ENCODE data around the gene S1PR3.

The S1PR3 gene

DNA sequence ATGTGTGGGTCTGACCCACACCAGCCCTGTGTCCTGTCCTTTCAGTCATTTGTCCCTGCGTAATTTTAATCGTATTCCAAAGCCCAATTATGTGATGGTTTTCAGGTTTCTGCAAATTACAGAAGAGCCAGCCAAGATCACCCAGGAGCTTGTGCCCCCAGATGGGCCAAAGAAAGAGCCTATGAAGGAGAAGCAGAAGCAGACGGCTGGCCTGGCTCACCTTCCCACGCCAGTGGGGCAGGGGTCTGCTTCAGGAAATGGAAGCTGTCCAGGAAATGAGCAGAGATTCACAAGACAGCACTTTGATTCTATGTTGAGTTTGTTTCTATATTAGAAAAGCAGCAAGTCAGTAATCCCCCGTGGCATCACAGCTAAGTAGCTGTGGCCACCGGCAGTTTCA, 11.7 kb downstream of the S1PR3 start:
- H3K27ac ChIP-seq (ENCODE audit: low read length), result no peak overlapping the region
- no peak overlapping the region for H3K9ac ChIP-seq (ENCODE audit: low read length)
- no peaks in the 10 kb centered on the region for H3F3A ChIP-seq (ENCODE audit: insufficient read depth, low read length)
- no peaks in the 10 kb centered on the region for H3K9me3 ChIP-seq (replicated peaks; ENCODE audit: insufficient read depth, low read length)
- H3K27me3 ChIP-seq (replicated peaks; ENCODE audit: insufficient read depth, low read length), result no peaks in the 10 kb centered on the region
- H4K20me1 ChIP-seq (ENCODE audit: insufficient read depth, low read length), result no peaks in the 10 kb centered on the region
- no peaks in the 10 kb centered on the region for H3K36me3 ChIP-seq (replicated peaks; ENCODE audit: insufficient read depth, low read length)
- H2AFZ ChIP-seq (ENCODE audit: low read length), result no peak overlapping the region
- H3K79me2 ChIP-seq (ENCODE audit: low read length), result no peaks in the 10 kb centered on the region
- H3K4me3 ChIP-seq (ENCODE audit: low read length), result no peak overlapping the region
- no peak overlapping the region for H3K4me2 ChIP-seq (ENCODE audit: low read depth, low read length)
- no peaks in the 10 kb centered on the region for H3K4me1 ChIP-seq (ENCODE audit: low read length)
- DNase-seq, result no peak
- TF ChIP-seq EZH2 (optimal IDR thresholded peaks at IDR 0.05; ENCODE audit: low read depth, low read length) (no peak), EZH2phosphoT487 (IDR thresholded peaks at IDR 0.05; ENCODE audit: low read length) (no peak)
- no peaks in the 10 kb centered on the region for H3K9me2 ChIP-seq (replicated peaks; ENCODE audit: insufficient read depth, low read length)

DNA sequence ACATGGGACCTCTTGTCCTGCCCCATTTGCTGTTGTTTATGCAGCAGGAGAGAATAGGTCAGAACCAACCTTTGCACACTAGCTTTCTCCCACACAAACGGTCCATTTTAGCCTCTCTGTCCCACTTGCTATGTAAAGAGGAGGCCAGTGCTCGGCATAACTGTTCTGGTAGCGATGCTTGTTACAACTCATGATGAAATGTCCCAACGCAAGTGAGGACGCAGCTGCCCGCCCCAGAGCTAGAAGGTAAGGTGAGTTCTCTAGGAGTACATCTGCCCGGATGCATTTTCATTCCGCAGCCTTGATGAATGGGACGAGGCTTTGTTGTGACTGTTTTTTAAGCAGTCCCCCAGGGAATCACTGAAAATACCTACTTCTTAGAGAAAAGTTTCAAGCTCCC, 14.1 kb downstream of the S1PR3 start:
- Histone ChIP-seq H2AFZ (ENCODE audit: low read length) (no peak overlapping the region), H3K4me3 (ENCODE audit: low read length) (no peak overlapping the region), H3F3A (ENCODE audit: insufficient read depth, low read length) (no peaks in the 10 kb centered on the region), H3K9me3 (replicated peaks; ENCODE audit: insufficient read depth, low read length) (no peaks in the 10 kb centered on the region), H3K4me1 (ENCODE audit: low read length) (no peaks in the 10 kb centered on the region), H4K20me1 (ENCODE audit: insufficient read depth, low read length) (no peaks in the 10 kb centered on the region), H3K4me2 (ENCODE audit: low read depth, low read length) (no peak overlapping the region), H3K36me3 (replicated peaks; ENCODE audit: insufficient read depth, low read length) (no peaks in the 10 kb centered on the region), H3K27me3 (replicated peaks; ENCODE audit: insufficient read depth, low read length) (no peaks in the 10 kb centered on the region), H3K27ac (ENCODE audit: low read length) (no peak overlapping the region), H3K79me2 (ENCODE audit: low read length) (no peaks in the 10 kb centered on the region), H3K9ac (ENCODE audit: low read length) (no peak overlapping the region), H3K9me2 (replicated peaks; ENCODE audit: insufficient read depth, low read length) (no peaks in the 10 kb centered on the region)
- DNase-seq, result no peak
- TF ChIP-seq EZH2phosphoT487 (IDR thresholded peaks at IDR 0.05; ENCODE audit: low read length), result no peak
- TF ChIP-seq EZH2 (optimal IDR thresholded peaks at IDR 0.05; ENCODE audit: low read depth, low read length), result no peak
- TF ChIP-seq, protein P1, sequence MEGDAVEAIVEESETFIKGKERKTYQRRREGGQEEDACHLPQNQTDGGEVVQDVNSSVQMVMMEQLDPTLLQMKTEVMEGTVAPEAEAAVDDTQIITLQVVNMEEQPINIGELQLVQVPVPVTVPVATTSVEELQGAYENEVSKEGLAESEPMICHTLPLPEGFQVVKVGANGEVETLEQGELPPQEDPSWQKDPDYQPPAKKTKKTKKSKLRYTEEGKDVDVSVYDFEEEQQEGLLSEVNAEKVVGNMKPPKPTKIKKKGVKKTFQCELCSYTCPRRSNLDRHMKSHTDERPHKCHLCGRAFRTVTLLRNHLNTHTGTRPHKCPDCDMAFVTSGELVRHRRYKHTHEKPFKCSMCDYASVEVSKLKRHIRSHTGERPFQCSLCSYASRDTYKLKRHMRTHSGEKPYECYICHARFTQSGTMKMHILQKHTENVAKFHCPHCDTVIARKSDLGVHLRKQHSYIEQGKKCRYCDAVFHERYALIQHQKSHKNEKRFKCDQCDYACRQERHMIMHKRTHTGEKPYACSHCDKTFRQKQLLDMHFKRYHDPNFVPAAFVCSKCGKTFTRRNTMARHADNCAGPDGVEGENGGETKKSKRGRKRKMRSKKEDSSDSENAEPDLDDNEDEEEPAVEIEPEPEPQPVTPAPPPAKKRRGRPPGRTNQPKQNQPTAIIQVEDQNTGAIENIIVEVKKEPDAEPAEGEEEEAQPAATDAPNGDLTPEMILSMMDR (IDR thresholded peaks at IDR 0.05; ENCODE audit: low read length), result no peak

DNA sequence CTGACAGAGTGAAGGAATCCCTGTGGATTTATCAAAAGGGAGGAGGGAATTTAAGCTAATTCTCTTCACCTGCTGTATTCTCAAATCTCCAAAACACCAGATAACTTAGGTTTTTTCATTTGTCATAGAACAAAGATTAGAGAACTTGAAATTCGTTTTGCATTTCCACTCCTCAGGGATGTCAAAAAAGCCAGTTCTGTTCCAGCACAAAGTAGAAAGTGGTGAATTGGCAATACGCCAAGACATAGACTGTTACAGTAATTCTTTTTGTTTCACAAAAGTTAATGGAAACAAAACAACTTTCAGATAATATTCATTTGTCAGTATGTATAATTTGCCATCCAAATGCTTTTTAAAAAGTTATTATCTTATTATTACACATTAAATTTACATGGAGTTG, 15.0 kb downstream of the S1PR3 start:
- H3K27me3 ChIP-seq (replicated peaks; ENCODE audit: insufficient read depth, low read length), result no peaks in the 10 kb centered on the region
- no peaks in the 10 kb centered on the region for H3K36me3 ChIP-seq (replicated peaks; ENCODE audit: insufficient read depth, low read length)
- no peaks in the 10 kb centered on the region for H3F3A ChIP-seq (ENCODE audit: insufficient read depth, low read length)
- no peaks in the 10 kb centered on the region for H3K9me2 ChIP-seq (replicated peaks; ENCODE audit: insufficient read depth, low read length)
- H3K27ac ChIP-seq (ENCODE audit: low read length), result no peak overlapping the region
- no peak overlapping the region for H3K4me2 ChIP-seq (ENCODE audit: low read depth, low read length)
- H4K20me1 ChIP-seq (ENCODE audit: insufficient read depth, low read length), result no peaks in the 10 kb centered on the region
- TF ChIP-seq EZH2 (optimal IDR thresholded peaks at IDR 0.05; ENCODE audit: low read depth, low read length) (no peak), EZH2phosphoT487 (IDR thresholded peaks at IDR 0.05; ENCODE audit: low read length) (no peak)
- TF ChIP-seq, protein P1 (IDR thresholded peaks at IDR 0.05; ENCODE audit: low read length), result no peak
- no peak for DNase-seq
- H2AFZ ChIP-seq (ENCODE audit: low read length), result no peak overlapping the region
- H3K9me3 ChIP-seq (replicated peaks; ENCODE audit: insufficient read depth, low read length), result no peaks in the 10 kb centered on the region
- H3K9ac ChIP-seq (ENCODE audit: low read length), result no peak overlapping the region
- no peaks in the 10 kb centered on the region for H3K79me2 ChIP-seq (ENCODE audit: low read length)
- H3K4me1 ChIP-seq (ENCODE audit: low read length), result no peaks in the 10 kb centered on the region
- no peak overlapping the region for H3K4me3 ChIP-seq (ENCODE audit: low read length)

DNA sequence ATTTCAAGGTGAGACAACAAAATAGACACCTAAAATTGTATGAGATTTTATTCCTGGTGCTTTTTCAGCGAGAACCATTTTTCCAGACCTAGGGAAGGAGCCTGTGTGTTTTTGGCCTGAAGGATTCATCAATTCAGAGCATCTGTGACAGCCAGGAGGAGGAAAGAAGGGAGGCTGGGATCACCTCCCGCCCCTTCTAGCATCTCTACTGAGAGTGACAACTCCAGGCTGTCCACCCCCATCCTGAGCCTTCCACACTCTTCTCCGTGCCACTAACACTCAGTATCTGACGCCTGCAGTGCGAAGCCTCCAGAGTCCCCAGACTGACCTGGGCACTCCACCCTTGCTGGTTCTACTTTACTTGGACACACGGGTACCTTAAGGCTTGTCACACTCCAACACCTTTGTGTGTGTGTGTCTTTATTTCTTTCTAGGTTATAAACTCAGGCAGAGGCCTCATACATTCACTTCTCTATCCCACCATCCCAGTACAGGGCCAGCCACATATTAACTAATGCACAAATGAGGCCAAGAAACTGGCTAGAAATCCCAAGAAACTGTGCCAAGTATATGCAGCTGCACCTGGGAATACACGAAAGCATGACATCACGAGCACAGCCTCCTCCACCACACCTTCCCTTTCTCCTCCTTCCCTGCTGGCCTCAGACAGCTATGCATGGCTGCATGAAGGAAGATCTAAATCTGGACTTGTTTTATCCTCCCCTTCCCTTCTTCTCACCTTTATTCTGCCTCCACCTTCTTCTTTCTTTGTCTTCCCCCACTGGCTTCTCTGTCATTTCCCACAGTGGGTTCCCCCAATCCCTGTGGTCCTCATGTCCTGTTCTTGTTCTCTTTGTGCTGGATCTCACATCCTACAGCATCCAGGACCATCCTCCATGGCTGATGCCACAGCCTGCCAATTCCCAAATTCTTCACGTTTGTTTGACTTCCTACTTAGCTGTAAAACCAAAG, 16.0 kb downstream of the S1PR3 start:
- no peak for DNase-seq

More for the DNA sequence above, 16.0 kb downstream of the S1PR3 start:
- no peak overlapping the region for H2AFZ ChIP-seq (ENCODE audit: low read length)
- no peaks in the 10 kb centered on the region for H3K36me3 ChIP-seq (replicated peaks; ENCODE audit: insufficient read depth, low read length)
- H4K20me1 ChIP-seq (ENCODE audit: insufficient read depth, low read length), result no peaks in the 10 kb centered on the region
- H3K4me1 ChIP-seq (ENCODE audit: low read length), result no peaks in the 10 kb centered on the region
- H3K79me2 ChIP-seq (ENCODE audit: low read length), result no peaks in the 10 kb centered on the region
- H3K4me2 ChIP-seq (ENCODE audit: low read depth, low read length), result no peak overlapping the region
- no peaks in the 10 kb centered on the region for H3K9me2 ChIP-seq (replicated peaks; ENCODE audit: insufficient read depth, low read length)
- no peak overlapping the region for H3K4me3 ChIP-seq (ENCODE audit: low read length)
- TF ChIP-seq EZH2phosphoT487 (IDR thresholded peaks at IDR 0.05; ENCODE audit: low read length), result no peak
- TF ChIP-seq, protein P1 (IDR thresholded peaks at IDR 0.05; ENCODE audit: low read length), result no peak
- TF ChIP-seq EZH2 (optimal IDR thresholded peaks at IDR 0.05; ENCODE audit: low read depth, low read length), result no peak
- no peaks in the 10 kb centered on the region for H3F3A ChIP-seq (ENCODE audit: insufficient read depth, low read length)
- H3K9me3 ChIP-seq (replicated peaks; ENCODE audit: insufficient read depth, low read length), result no peaks in the 10 kb centered on the region
- no peak overlapping the region for H3K9ac ChIP-seq (ENCODE audit: low read length)
- H3K27me3 ChIP-seq (replicated peaks; ENCODE audit: insufficient read depth, low read length), result no peaks in the 10 kb centered on the region
- H3K27ac ChIP-seq (ENCODE audit: low read length), result no peak overlapping the region
